ENCODE results near the gene CABP2.
"Not testable (repeated sequence)": the region's sequence is repeated elsewhere in the genome, so short reads cannot be mapped to it uniquely, and the experiment has no call there.

The CABP2 gene

DNA sequence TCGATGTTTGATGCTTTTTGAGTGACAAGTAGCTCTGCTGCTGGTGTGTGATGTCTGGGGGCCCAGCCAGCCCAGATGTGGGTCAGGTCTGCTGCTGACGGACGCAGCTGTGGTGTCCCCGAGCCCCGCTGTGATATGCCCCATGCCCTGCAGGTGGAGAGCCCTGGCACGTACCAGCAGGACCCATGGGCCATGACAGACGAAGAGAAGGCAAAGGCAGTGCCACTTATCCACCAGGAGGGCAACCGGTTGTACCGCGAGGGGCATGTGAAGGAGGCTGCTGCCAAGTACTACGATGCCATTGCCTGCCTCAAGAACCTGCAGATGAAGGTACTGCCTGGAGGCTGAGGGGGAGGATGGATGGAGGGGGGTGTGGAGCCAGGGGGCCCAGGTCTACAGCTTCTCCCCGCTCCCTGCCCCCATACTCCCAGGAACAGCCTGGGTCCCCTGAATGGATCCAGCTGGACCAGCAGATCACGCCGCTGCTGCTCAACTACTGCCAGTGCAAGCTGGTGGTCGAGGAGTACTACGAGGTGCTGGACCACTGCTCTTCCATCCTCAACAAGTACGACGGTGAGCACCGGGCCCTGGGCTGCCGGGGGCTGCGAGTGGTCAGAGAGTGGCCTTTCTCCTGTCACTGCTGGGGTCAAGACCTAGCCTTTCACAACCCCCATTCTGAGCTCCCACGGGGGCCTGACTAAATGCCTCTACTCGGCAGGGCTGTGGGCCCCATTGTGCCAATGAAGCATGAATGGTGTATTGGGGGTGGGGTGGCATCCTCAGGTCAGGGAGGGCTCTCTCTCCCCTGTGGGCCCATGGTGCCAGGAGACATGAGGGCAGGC lies 33.1 kb downstream of the CABP2 start:
- H3K27ac Mint-ChIP-seq, result peak overlapping the region; percentile 68

GRCh38 chr11:67489203-67489884 lies 33.9 kb downstream of the CABP2 start:
- Mint-ChIP-seq H3K9me3 (no peaks in the 10 kb centered on the region), H3K27ac (peak overlapping the region; percentile 68), H3K4me3 (no peak overlapping the region), H3K4me1 (ENCODE audit: low read depth) (peaks cover 40% of the 10 kb centered on the region), H3K36me3 (ENCODE audit: low read depth) (peaks cover 49% of the 10 kb centered on the region), H3K27me3 (ENCODE audit: low read depth) (no peaks in the 10 kb centered on the region)
- DNase-seq (ENCODE audit: low spot score), result no peak

More for the DNA sequence above, 33.1 kb downstream of the CABP2 start:
- Mint-ChIP-seq H3K27me3 (ENCODE audit: low read depth) (no peaks in the 10 kb centered on the region), H3K4me1 (ENCODE audit: low read depth) (peaks cover 32% of the 10 kb centered on the region), H3K4me3 (no peak overlapping the region), H3K9me3 (no peaks in the 10 kb centered on the region), H3K36me3 (ENCODE audit: low read depth) (peaks cover 44% of the 10 kb centered on the region)
- DNase-seq (ENCODE audit: low spot score), result no peak

GRCh38 chr11:67486481-67487195 lies 36.6 kb downstream of the CABP2 start:
- Mint-ChIP-seq H3K36me3 (ENCODE audit: low read depth) (peaks cover 46% of the 10 kb centered on the region), H3K9me3 (no peaks in the 10 kb centered on the region), H3K27me3 (ENCODE audit: low read depth) (no peaks in the 10 kb centered on the region), H3K4me3 (peak overlapping the region; percentile 90), H3K4me1 (ENCODE audit: low read depth) (peaks cover 53% of the 10 kb centered on the region), H3K27ac (peak overlapping the region; percentile 99)
- DNase-seq (ENCODE audit: low spot score), result peak; percentile 72

DNA sequence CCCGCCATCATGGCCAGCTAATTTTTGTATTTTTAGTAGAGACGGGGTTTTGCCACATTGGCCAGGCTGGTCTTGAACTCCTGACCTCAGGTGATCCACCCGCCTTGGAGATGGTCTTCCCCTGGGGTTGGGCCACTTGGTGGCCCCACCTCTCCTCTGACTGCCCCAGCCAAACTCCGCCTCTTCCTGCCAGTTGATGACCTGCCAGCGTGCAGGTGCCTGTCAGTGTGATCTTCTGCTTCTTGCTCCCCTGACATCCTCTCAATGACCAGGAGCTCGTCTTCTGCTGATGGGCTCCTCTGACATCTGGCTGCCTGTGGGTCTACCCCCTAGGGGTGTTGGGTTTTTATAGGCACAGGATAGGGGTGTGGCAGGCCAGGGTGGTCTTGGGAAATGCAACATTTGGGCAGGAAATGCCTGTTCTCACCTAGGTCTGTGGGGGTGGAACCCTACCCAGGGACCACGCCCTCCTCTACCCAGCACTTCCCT lies 37.3 kb downstream of the CABP2 start:
- DNase-seq (ENCODE audit: low spot score), result peak; percentile 60
- Mint-ChIP-seq H3K27ac (peak overlapping the region; percentile 99), H3K4me1 (ENCODE audit: low read depth) (peaks cover 53% of the 10 kb centered on the region), H3K36me3 (ENCODE audit: low read depth) (peaks cover 43% of the 10 kb centered on the region), H3K4me3 (peak overlapping the region; percentile 90)
- H3K27me3 Mint-ChIP-seq (ENCODE audit: low read depth); H3K9me3 Mint-ChIP-seq: not testable (repeated sequence)

DNA sequence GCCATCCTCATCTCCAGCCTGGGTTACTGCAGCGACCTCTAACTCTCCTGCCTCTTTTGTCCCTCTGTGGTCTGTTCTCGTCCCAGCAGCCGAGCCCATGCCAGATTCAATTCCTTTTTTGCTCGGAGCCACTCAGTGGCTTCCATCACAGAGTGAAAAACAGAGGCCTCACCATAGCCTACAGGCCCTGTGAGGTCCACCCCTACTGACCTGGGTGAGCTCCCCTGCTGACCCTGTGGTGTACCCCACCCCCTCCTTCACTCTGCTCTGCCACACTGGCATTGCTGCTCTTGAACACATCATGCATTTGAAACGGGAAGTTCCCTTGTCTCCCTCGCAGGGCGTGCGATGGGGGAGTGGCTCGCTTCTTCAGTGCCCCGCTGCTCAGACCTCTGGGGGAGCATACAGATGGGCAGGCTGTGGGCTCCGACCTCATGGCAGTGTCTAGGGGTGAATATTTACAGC lies 38.4 kb downstream of the CABP2 start:
- peak overlapping the region; percentile 99 for H3K27ac Mint-ChIP-seq
- H3K27me3 Mint-ChIP-seq (ENCODE audit: low read depth), result peaks cover 3% of the 10 kb centered on the region
- DNase-seq (ENCODE audit: low spot score), result peak; percentile 75
- peaks cover 53% of the 10 kb centered on the region for H3K4me1 Mint-ChIP-seq (ENCODE audit: low read depth)
- no peaks in the 10 kb centered on the region for H3K9me3 Mint-ChIP-seq
- peaks cover 38% of the 10 kb centered on the region for H3K36me3 Mint-ChIP-seq (ENCODE audit: low read depth)
- H3K4me3 Mint-ChIP-seq, result peak overlapping the region; percentile 90

- H3K4me3 Mint-ChIP-seq, result peak overlapping the region; percentile 90
- peak overlapping the region; percentile 99 for H3K27ac Mint-ChIP-seq
- DNase-seq (ENCODE audit: low spot score), result peak; percentile 78
- no peaks in the 10 kb centered on the region for H3K9me3 Mint-ChIP-seq
- H3K4me1 Mint-ChIP-seq (ENCODE audit: low read depth), result peaks cover 51% of the 10 kb centered on the region
- peaks cover 34% of the 10 kb centered on the region for H3K36me3 Mint-ChIP-seq (ENCODE audit: low read depth)
- peaks cover 6% of the 10 kb centered on the region for H3K27me3 Mint-ChIP-seq (ENCODE audit: low read depth)
These were observed 39.2 kb downstream of the CABP2 start for GRCh38 chr11:67483831-67484665.

DNA sequence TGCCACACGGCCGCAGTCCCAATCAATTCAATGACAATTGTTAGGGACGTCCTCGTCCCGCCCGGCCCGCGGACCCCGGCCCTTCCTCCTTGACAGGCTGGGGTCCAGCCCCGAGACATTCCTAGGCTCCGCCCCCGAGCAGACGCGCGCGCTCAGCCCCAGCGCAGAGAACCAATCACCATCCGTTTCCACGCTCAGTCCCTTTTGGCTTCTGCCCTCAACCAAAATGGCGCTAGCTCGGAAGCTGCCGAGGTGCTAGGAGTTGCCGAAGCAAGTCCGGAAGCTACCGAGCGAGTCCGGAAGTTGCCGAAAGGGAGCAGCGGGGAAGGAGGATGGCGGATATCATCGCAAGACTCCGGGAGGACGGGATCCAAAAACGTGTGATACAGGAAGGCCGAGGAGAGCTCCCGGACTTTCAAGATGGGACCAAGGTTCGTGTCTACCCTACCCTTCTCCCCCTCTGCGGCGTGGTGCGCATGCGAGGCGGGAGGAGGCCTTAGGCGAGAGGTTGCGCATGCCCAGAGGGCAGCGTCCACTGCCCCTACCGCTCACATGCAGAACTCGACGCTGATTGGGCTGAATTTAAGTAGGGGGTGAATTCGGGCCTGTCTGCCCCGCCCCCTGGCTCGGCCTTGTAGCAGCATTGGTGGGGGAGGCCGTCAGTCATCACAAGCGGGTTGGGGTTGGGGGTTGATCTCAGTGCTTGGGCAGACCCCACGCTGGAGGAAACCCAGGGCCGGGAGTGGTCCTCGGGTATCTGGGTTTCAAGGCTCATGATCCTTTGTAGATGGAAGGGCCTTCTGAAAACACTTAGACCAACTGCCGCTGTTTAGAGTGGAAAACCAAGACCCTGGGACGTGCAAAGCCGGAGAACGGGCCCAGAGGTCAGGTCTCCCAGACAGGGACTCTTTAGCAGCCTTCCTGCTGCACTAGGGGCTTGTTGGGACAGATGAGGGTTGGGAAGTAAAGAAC lies 40.1 kb downstream of the CABP2 start, which contains the start of gene AIP:
TSS of gene AIP (plus strand) at position 200 of the 972 bp plus-strand sequence. CDS start at position 333, 133 bp downstream.
- no peaks in the 10 kb centered on the region for H3K9me3 Mint-ChIP-seq
- H3K4me3 Mint-ChIP-seq, result peak within 1 kb of the TSS; percentile 90
- peaks cover 45% of the 10 kb centered on the region for H3K4me1 Mint-ChIP-seq (ENCODE audit: low read depth)
- H3K27me3 Mint-ChIP-seq (ENCODE audit: low read depth), result peaks cover 6% of the 10 kb centered on the region
- H3K36me3 Mint-ChIP-seq (ENCODE audit: low read depth), result peaks cover 27% of the 10 kb centered on the region
- peak within 1 kb of the TSS; percentile 99 for H3K27ac Mint-ChIP-seq
- peak; percentile 97 for DNase-seq (ENCODE audit: low spot score)

GRCh38 chr11:67482275-67482826 lies 40.9 kb downstream of the CABP2 start:
- DNase-seq (ENCODE audit: low spot score), result no peak
- Mint-ChIP-seq H3K4me1 (ENCODE audit: low read depth) (peaks cover 38% of the 10 kb centered on the region), H3K9me3 (no peaks in the 10 kb centered on the region), H3K27ac (peak overlapping the region; percentile 99), H3K27me3 (ENCODE audit: low read depth) (peaks cover 6% of the 10 kb centered on the region), H3K36me3 (ENCODE audit: low read depth) (peaks cover 19% of the 10 kb centered on the region), H3K4me3 (peak overlapping the region; percentile 90)

- peaks cover 11% of the 10 kb centered on the region for H3K27me3 Mint-ChIP-seq (ENCODE audit: low read depth)
- not testable (repeated sequence) for H3K27ac Mint-ChIP-seq; H3K9me3 Mint-ChIP-seq; H3K36me3 Mint-ChIP-seq (ENCODE audit: low read depth); H3K4me1 Mint-ChIP-seq (ENCODE audit: low read depth); H3K4me3 Mint-ChIP-seq; DNase-seq (ENCODE audit: low spot score)
These were observed 45.7 kb downstream of the CABP2 start for GRCh38 chr11:67477344-67478050.

DNA sequence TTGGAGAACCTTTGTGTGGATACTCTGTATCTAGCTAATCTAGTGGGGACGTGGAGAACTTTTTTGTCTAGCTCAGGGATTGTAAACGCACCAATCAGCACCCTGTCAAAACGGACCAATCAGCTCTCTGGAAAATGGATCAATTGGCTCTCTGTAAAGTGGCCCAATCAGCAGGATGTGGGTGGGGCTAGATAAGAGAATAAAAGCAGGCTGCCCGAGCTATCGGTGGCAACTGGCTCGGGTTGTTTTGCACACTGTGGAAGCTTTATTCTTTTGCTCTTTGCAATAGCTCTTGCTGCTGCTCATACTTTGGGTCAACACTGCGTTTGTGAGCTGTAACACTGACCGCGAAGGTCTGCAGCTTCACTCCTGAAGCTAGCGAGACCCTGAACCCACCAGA lies 46.6 kb downstream of the CABP2 start:
- not testable (repeated sequence) for H3K27ac Mint-ChIP-seq; H3K4me1 Mint-ChIP-seq (ENCODE audit: low read depth); DNase-seq (ENCODE audit: low spot score); H3K9me3 Mint-ChIP-seq; H3K36me3 Mint-ChIP-seq (ENCODE audit: low read depth); H3K4me3 Mint-ChIP-seq
- H3K27me3 Mint-ChIP-seq (ENCODE audit: low read depth), result peaks cover 11% of the 10 kb centered on the region

DNA sequence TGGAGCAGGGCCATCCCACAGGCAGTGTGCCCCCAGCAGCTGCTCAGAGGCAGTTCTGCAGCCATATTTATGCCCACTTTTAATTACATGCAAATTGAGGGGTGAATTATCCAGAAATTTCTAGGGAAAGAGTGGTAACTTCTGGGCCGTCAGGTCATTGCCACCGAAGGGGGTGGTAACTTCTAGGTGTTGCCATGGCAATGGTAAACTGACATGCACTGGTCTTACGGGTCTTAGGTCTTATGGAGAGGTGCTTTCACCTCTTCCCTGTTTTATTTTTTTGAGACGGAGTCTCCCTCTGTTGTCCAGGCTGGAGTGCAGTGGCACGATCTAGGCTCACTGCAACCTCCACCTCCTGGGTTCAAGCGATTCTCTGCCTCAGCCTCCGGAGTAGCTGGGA lies 50.4 kb downstream of the CABP2 start:
- Mint-ChIP-seq H3K4me3 (no peak overlapping the region), H3K27me3 (ENCODE audit: low read depth) (peaks cover 5% of the 10 kb centered on the region), H3K9me3 (no peaks in the 10 kb centered on the region), H3K27ac (no peak overlapping the region), H3K36me3 (ENCODE audit: low read depth) (no peaks in the 10 kb centered on the region), H3K4me1 (ENCODE audit: low read depth) (peaks cover 5% of the 10 kb centered on the region)
- no peak for DNase-seq (ENCODE audit: low spot score)
